GM18873 (cell line): ENCODE measurements around the gene KLF14.
"Not testable (repeated sequence)": the region's sequence is repeated elsewhere in the genome, so short reads cannot be mapped to it uniquely, and the experiment has no call there.

ENCODE experiments used
- ATAC-seq: cut with Tn5 transposase; IDR thresholded peaks from one replicate; pipeline ENCODE4 v1.9.1; 2021; ENCODE audit warnings: mild to moderate bottlenecking, moderate library complexity, moderate number of reproducible peaks; ENCODE audit not compliant: unreplicated experiment, low FRiP score

Gene KLF14

DNA sequence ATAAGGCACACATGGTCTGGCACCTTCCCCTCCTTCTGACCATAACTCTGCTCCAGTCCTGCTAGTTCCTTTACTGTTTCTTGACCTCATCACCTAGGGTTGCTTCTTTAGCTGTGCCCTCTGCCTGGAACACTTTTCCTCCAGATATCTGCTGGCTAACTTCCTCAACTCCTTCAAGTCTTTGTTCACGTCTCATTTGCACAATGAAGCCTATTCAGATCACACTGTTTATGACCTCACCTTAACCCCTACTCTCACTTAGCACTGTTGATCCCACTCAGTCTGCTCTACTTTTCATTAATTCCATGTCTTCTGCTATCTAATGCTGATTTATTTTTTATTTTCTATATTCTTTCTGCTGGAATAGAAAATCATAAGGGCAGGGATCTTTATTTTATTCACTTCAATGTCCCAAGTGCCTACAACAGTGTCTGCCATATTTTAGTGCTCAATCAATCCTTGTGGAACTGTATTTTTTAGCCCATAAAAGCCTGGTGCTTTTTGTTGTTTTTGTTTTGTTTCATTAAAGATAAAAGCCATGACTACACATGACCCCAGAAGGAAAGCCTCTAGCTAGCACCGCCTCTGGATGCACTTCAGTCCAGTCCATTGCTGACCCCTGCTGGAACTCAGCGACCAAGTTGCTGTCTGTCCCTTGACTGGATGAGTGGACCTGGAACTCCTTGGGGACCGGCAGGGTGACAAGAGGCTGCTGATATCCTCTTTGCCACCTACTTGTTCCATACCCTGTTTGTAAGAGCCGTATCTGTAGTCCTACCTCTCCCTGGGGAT lies 12.3 kb downstream of the KLF14 start:
- ATAC-seq, result no peak

DNA sequence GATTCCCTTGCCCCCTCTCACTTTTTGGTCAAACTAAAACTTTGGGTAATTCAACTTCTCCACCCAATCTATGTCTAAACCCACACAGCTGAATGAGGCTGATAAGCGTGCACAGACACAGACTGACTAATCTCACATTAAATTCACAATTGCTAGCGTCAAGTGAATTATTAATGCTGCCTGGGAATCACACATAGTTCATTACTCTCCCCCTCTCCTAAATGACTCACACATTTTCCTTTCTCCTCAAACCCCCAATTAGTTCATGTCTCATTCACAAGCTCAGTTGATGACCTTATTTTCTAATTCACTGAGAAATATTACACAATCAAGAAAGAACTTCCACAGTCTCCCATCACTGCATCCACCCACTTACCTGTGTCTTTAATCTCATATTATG lies 14.5 kb downstream of the KLF14 start:
- ATAC-seq, result no peak

DNA sequence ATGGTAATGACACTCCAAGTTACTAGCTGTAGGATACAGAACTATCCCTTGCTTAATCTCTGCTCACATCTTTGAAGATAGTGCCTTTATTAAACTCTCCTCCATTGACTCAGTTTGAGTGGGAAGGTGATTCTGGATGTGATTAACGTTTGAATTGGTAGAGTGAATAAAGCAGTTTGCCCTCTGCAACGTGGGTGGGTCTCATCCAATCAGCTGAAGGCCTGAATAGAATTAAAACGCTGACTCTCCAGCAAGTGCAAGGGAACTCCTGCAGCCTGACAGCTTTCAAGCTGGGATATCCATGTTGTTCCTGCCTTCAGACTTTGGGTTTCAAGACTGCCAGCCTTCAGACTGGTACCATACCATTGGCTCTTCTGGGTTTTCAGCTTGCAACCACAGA lies 21.6 kb downstream of the KLF14 start:
- ATAC-seq, result no peak

DNA sequence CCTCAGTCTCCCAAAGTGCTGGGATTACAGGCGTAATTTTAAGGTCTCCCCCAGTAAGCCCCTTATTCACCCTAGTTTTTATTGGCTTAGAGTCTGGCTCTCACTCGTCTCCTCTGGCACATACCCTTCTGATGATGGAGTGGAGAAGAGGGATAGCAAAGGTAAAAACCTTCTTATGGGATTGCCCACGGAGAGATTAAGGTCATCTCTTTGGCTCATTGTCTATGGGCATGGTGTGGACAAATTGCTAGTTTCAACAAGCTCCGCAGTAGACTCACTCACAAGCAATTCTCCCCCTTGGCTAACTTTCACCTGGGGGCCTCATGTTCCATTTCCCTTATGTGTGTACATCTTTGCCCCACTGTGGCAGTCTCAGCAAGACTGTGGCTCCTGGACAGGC lies 25.2 kb downstream of the KLF14 start:
- ATAC-seq, result no peak

DNA sequence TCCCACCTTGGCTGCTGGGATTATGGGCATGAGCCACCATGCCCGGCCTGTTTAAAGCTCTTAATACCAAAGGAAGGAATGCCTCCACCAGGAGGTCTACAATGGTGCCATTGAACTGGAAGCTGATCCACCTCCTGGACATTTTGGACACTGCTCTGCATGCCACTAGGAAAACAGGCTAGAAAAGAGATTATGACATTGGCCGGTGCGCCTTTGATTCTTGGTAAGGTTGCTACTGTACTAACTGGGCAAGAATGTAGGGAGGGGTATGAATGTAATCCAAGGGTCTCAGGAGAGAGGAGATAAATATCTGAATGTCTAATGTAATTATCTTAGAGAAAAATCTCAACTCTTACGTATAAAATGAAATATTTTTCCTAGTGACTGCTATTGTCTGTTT lies 26.0 kb downstream of the KLF14 start:
- no peak for ATAC-seq

DNA sequence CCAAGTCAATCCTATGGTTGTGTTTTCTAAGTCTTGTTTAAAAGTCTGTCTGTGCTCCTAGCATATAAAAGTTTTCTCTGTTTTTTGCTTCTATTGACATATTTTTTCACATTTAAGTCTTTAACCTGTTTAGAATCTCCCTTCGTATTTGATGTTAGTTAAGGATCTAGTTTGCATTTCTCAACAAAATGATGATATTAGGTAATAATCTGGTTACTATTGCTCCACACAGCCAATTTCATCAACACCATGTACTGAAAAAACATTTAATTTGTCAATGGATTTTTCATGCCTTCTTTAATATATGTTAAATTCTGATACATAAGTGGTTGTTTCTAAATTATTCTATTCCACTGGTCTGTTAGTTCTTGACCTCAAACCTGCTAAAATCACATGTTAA lies 30.2 kb downstream of the KLF14 start:
- no peak for ATAC-seq

DNA sequence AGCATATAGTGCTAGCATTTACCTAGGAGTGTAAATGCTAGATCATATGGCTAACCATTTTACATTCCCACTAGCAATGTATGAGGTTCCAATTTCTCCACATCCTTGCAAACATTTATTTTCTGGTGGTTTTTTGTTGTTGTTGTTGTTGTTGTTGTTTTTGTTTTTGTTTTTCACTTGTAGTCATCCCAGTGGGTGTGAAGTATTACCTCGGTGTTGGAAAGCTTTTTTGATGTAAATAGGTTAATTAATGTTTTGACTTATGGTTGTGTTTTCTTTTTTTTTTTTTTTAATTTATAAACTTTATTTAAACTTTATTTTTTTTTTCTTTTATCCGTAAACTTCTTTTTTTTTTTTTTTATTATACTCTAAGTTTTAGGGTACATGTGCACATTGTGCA lies 32.4 kb downstream of the KLF14 start:
- ATAC-seq, result no peak

DNA sequence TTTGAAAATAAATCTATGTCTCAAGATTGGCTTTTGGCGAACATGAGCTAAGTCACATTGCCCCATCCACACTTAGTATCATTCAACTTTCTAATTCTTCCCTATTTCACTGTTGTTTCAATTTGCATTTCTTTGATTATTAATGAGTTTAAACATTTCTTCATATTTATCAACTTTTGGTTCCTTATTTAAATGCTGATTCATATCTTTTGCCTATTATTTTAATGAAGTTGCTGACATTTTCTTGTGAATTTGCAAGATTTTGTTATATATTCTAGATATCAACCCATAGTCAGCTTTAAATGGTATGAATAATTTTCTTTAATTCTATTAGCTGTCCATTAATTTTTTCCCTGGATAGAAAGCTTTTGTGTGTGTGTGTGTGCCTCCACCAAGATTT lies 33.2 kb downstream of the KLF14 start:
- ATAC-seq, result no peak

DNA sequence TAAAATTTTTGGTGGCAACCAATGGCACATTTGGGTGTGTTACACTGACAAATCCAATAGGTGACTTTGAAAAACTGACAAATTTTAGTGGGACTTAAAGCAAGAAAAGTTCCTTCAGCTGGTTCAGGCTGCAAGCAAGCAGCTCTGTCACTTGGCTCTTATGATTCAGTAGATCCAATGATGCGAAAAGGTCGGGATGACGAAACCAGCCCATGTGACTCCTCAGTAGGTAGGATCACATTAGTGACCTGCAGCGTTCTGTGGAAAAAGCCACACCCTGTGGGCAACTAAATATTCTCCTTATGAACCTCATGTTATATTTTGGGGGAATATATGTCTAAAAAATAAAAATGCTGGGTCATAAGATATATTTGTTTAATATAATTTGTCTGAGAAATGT lies 34.3 kb downstream of the KLF14 start:
- no peak for ATAC-seq

DNA sequence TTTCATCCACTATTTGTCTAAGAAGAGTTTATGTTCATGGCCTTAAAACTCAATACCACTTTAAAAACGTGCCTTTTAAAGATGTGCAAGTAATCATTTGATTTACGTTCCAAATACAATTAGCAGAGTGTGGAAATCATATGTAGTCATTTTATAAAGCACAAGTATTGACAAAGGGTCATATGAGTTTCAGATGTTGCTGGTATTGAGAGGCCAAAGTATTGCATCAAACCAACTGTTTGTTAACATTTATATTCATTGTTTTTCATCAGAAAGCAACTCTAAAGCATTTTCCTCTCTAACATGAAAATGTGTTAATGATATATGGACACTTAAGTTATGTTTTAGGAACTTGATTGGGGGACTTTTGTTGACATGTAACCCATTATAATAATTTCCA lies 36.2 kb downstream of the KLF14 start:
- ATAC-seq, result no peak

DNA sequence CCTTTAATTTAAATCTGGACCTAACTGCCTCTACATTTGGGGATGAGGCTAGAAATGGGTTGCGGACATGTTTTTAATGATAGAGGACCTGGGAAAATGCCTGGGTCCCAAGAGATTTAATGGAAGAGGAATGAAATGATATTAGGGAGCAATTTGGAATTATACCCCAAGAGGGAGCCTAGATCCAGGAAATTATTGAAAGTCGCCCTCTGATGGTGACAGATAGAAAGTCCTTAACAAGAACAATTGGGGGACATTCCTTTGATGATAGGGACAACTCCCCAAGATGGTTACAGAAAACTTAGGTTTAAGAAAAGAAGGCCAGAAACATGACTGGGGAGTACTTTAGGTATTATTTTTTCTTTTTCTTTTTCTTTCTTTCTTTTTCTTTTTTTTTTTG lies 38.2 kb downstream of the KLF14 start:
- no peak for ATAC-seq

DNA sequence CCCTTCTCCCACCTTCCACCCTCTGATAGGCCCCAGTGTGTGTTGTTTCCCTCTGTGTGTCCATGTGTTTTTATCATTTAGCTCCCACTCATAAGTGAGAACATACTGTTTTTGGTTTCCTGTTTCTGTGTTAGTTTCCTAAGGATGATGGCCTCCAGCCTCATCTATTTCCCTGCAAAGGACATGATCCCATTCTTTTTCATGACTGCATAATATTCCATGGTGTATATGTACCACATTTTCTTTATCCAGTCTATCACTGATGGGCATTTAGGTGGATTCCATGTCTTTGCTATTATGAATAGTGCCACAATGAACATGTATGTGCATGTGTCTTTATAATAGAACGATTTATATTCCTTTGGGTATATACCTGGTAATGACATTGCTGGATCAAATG lies 41.6 kb downstream of the KLF14 start:
- ATAC-seq, result not testable (repeated sequence)

DNA sequence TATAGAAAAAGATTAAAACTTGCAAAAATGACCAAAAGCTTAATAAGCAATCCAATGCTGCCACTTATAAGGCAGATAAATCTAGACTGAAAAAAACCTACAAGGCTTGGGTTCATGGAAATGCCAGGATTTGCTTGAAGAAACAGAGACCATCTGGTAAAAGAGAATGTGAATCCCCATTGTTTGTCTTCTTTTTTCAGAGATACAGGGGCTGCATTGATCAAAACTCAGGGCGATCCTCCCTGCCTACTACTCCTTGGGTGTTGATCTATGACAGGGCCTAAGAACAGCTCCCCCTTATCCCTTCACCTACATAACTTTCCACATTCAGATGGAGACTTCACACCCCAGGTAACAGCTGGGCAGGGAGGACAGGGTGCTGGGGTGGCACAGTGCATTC lies 44.3 kb downstream of the KLF14 start:
- ATAC-seq, result no peak

DNA sequence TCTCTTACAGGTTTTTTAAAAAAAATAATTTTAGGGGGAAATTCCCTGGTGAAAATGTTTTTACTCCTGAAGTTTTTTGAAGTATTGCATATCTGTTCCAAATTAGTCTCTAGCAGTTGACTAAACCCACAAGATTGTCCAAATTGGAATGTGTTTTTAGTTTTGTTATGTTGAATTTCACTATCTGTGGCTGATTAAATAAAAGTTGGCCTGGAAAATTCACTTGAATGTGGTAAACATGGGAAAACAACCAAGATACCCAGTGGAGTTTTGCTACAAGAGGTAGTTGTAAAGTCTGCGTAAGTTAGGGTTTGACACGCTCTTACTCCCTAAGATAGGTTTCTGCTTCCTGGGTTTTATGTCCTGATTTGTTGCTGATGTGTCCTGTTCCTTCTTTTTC lies 51.0 kb downstream of the KLF14 start:
- no peak for ATAC-seq
